BLaER1 (cell line): ENCODE results near the gene TLR6.
"Not testable (repeated sequence)": the region's sequence is repeated elsewhere in the genome, so short reads cannot be mapped to it uniquely, and the experiment has no call there.

Experiments
- H3K27ac ChIP-seq: shearing (Covaris generic); formaldehyde crosslinking; 2 replicates; pipeline ENCODE4 v1.8.1; 2022
- H3K27me3 ChIP-seq: shearing (Covaris generic); formaldehyde crosslinking; 2 replicates; pipeline ENCODE4 v1.8.1; 2022
- H3K36me3 ChIP-seq: shearing (Covaris generic); formaldehyde crosslinking; 2 replicates; pipeline ENCODE4 v1.8.1; 2022
- H3K4me1 ChIP-seq: shearing (Covaris generic); formaldehyde crosslinking; 2 replicates; pipeline ENCODE4 v1.8.1; 2022
- H3K4me2 ChIP-seq: shearing (Covaris generic); formaldehyde crosslinking; 2 replicates; pipeline ENCODE4 v1.8.1; 2022
- H3K4me3 ChIP-seq: shearing (Covaris generic); formaldehyde crosslinking; 2 replicates; pipeline ENCODE4 v1.8.1; 2022
- H3K9ac ChIP-seq: shearing (Covaris generic); formaldehyde crosslinking; 2 replicates; pipeline ENCODE4 v1.8.1; 2022
- H3K9me3 ChIP-seq: shearing (Covaris generic); formaldehyde crosslinking; 2 replicates; pipeline ENCODE4 v1.8.1; 2022
- H4K20me1 ChIP-seq: shearing (Covaris generic); formaldehyde crosslinking; 2 replicates; pipeline ENCODE4 v1.8.1; 2022
- Cebpa-rat ChIP-seq: shearing (Covaris generic); IDR thresholded peaks from 2 replicates; pipeline ENCODE4 v1.8.1; 2022

The TLR6 gene

DNA sequence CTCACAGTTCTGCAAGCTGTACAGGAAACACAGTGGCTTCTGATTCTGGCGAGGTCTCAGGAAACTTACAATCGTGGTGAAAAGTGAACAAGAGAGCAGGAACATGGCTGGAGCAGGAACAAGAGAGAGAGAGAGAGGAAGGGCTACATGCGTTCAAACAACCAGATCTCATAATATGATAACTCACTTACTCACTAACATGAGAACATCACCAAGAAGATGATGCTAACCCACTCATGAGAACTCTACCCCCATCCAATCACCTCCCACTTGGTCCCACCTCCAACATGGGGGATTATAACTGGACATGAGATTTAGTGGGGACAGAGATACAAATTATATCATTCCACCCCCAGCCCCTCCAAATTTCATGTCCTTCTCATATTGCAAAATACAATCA is 42.2 kb downstream of the TLR6 start:
- H3K27me3 ChIP-seq = no peaks in the 10 kb centered on the region
- no peaks in the 10 kb centered on the region for H3K36me3 ChIP-seq
- H3K9me3 ChIP-seq = peaks cover 22% of the 10 kb centered on the region
- H4K20me1 ChIP-seq = no peaks in the 10 kb centered on the region
- H3K4me1 ChIP-seq = peaks cover 13% of the 10 kb centered on the region; the same call in 1 of the 2 replicates
- TF ChIP-seq Cebpa-rat = no peak
- no peak overlapping the region for H3K27ac ChIP-seq
- no peak overlapping the region for H3K9ac ChIP-seq
- no peak overlapping the region for H3K4me2 ChIP-seq
- no peak overlapping the region for H3K4me3 ChIP-seq

DNA sequence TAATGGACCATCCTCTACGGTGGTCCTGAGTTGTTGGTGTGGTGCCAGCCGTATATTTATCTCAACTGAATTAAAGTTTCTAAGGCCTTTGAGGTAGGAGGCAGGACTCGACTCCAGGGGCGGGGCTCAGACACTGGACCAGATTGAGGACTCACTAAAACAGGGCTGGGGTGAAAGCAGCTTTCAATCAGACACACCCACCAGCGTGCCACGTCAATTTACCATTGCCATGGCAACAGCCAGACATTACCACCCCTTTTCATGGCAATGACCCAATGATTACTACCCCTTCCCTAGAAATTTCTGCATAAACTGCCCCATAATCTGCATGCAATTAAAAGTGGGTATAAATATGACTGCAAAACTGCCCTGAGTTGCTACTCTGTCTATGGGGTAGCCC is 45.3 kb downstream of the TLR6 start:
- TF ChIP-seq Cebpa-rat = no peak
- H3K36me3 ChIP-seq = no peaks in the 10 kb centered on the region
- no peaks in the 10 kb centered on the region for H3K27me3 ChIP-seq

DNA sequence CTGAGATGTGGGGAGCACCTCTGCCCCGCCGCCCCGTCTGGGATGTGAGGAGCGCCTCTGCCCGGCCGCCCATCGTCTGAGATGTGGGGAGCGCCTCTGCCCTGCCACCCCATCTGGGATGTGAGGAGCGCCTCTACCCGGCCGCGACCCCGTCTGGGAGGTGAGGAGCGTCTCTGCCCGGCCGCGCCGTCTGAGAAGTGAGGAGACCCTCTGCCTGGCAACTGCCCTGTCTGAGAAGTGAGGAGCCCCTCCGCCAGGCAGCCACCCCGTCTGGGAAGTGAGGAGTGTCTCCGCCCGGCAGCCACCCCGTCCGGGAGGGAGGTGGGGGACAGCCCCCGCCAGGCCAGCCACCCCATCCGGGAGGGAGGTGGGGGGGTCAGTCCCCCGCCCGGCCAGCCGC is 49.2 kb downstream of the TLR6 start:
- H3K27ac ChIP-seq, H3K36me3 ChIP-seq, H3K4me2 ChIP-seq, H3K9ac ChIP-seq, H4K20me1 ChIP-seq, H3K4me3 ChIP-seq, H3K27me3 ChIP-seq: not testable (repeated sequence)
- Histone ChIP-seq H3K9me3 (peaks cover 19% of the 10 kb centered on the region), H3K4me1 (peaks cover 32% of the 10 kb centered on the region)

More for the DNA sequence above, 45.3 kb downstream of the TLR6 start:
- Histone ChIP-seq H3K4me2 (no peak overlapping the region), H3K27ac (no peak overlapping the region), H3K4me3 (no peak overlapping the region), H3K4me1 (peaks cover 10% of the 10 kb centered on the region), H3K9ac (no peak overlapping the region), H4K20me1 (no peaks in the 10 kb centered on the region), H3K9me3 (peaks cover 30% of the 10 kb centered on the region)

DNA sequence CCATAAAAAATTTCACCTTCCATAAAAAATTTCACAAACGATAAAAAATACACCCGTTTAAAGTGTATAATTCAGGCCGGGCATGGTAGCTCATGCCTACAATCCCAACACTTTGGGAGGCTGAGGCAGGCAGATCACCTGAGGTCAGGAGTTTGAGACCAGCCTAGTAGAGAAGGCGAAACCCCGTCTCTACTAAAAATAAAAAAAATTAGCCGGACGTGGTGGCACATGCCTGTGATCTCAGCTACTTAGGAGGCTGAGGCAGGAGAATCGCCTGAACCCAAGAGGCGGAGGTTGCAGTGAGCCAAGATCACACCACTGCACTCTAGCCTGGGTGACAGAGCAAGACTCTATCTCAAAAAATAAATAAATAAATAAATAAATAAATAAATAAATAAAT is 50.4 kb downstream of the TLR6 start:
- not testable (repeated sequence) for H4K20me1 ChIP-seq, H3K27me3 ChIP-seq, H3K4me3 ChIP-seq
- peaks cover 20% of the 10 kb centered on the region for H3K36me3 ChIP-seq
- peak overlapping the region; percentile 89 for H3K4me2 ChIP-seq
- peaks cover 32% of the 10 kb centered on the region for H3K4me1 ChIP-seq
- peak overlapping the region; percentile 87 for H3K27ac ChIP-seq
- peak overlapping the region; percentile 59; the same call in 1 of the 2 replicates for H3K9ac ChIP-seq
- H3K9me3 ChIP-seq = peaks cover 31% of the 10 kb centered on the region

DNA sequence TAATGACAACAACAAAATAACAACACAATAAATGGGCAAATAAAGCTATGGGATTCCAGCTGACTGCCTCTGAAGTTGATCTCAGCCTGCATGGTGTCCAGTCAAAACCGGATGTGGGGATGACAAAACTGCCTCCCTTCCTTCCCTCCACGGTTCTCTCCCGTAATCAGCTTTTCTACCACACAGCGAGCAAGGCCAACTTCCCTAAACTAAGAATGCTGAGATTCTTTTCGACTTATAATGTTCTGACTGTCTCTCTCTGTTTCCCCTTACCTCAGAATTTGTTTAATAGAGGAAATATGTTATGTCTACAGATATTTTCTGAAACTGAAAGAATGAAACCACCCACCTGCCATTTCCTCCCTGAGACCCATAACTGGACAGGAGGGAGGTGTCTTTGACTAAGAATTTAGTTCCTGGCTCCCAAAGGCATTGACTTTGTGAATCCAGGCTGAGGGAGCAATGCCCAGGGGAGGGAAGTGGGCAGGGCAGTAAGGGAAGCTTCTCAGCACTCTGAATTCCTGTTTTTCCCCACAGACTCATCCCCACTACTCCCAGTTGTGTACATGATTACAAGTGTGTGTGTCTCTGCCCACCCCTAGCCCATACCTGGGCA is 51.0 kb downstream of the TLR6 start:
- peaks cover 32% of the 10 kb centered on the region for H3K4me1 ChIP-seq

DNA sequence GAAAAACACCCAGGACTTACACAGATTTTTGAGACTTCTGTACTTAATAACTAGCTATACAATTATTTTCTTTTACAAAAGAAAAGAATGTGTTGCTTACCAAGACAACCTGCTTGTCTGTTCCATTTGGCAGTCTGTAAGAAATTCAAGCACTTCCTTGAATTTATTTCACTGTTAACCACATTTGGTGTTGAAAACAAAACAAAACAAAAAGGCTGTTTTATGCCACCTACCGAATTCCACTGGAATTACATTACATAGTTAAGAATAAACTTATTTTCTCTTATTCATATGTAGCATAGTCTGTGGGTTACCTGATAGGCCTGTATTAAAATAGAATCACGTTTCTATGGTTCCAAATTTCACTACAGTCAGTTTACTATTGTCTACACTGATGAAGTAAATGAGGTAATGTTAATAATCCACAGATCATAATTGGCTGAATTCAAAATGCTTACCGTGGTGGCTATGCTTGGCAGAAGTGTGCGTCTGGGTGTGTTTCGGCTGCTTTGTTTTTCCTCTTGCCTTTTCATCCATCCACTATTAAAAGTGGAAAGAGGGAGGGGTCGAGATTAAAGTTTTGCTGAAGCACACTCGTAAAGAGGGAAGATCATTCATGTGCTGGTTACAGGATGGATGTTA is 51.8 kb downstream of the TLR6 start, which contains the start of gene TLR1:
Gene TLR1, minus strand, starts transcription at position 138 of the 642 bp plus-strand sequence. CDS start 5,960 bp downstream, outside the sequence.
- H3K9me3 ChIP-seq = peaks cover 46% of the 10 kb centered on the region
- TF ChIP-seq Cebpa-rat = no peak
- H3K9ac ChIP-seq = peak within 1 kb of the TSS; percentile 81
- H3K4me2 ChIP-seq = peak within 1 kb of the TSS; percentile 89
- peak within 1 kb of the TSS; percentile 63 for H3K4me3 ChIP-seq
- H3K36me3 ChIP-seq = peaks cover 35% of the 10 kb centered on the region
- H3K27ac ChIP-seq = peak within 1 kb of the TSS; percentile 87
- no peaks in the 10 kb centered on the region for H3K27me3 ChIP-seq
- H4K20me1 ChIP-seq = no peaks in the 10 kb centered on the region
- peaks cover 32% of the 10 kb centered on the region for H3K4me1 ChIP-seq

More for the DNA sequence above, 51.0 kb downstream of the TLR6 start:
- Histone ChIP-seq H3K27me3 (no peaks in the 10 kb centered on the region), H3K9me3 (peaks cover 37% of the 10 kb centered on the region), H4K20me1 (no peaks in the 10 kb centered on the region), H3K27ac (peak overlapping the region; percentile 87), H3K4me2 (peak overlapping the region; percentile 89), H3K9ac (peak overlapping the region; percentile 66), H3K4me3 (peak overlapping the region; percentile 63; the same call in 1 of the 2 replicates), H3K36me3 (peaks cover 26% of the 10 kb centered on the region)
- no peak for TF ChIP-seq Cebpa-rat

DNA sequence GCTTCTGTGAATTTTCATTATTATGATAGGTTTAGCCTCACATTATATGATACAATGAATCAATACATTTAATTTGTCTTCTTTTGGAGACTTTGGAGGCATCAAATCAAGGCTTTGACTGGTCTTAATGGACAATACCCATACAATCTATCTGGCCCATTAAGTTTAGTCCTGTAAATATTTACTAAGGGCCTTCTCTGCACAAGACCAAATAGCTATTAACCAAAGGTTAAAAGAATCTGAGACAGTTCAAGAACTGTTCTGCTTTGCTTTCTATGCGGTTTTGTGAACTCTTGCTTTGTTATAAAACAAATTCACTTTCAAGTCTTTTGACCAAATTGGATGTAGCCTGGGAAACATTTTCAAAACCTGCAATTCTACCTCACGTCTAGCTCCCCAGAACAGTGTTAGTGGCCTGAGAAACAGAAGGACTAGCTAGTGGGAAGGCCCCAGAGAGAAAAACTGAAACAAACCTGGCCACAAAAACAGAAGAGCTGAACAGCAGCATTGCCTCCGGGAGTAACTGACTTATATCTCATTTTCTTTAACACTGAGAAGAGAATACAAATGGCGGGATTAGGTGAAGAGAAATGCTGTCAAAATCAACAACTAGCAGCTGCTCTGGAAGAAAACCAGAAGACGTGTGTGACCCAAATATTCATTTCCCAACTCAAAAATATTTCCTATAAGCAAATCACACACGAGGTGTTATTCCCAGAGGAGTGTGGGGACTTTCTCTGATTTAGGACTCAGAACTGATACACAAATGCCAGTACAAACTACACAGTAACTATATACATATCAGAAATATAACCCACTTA is 52.6 kb downstream of the TLR6 start:
- Histone ChIP-seq H3K36me3 (peaks cover 42% of the 10 kb centered on the region), H3K9me3 (peaks cover 53% of the 10 kb centered on the region), H3K27me3 (no peaks in the 10 kb centered on the region), H3K9ac (peak overlapping the region; percentile 81), H4K20me1 (no peaks in the 10 kb centered on the region), H3K4me2 (peak overlapping the region; percentile 89), H3K27ac (peak overlapping the region; percentile 87), H3K4me3 (peak overlapping the region; percentile 63), H3K4me1 (peaks cover 32% of the 10 kb centered on the region)
- TF ChIP-seq Cebpa-rat = no peak

DNA sequence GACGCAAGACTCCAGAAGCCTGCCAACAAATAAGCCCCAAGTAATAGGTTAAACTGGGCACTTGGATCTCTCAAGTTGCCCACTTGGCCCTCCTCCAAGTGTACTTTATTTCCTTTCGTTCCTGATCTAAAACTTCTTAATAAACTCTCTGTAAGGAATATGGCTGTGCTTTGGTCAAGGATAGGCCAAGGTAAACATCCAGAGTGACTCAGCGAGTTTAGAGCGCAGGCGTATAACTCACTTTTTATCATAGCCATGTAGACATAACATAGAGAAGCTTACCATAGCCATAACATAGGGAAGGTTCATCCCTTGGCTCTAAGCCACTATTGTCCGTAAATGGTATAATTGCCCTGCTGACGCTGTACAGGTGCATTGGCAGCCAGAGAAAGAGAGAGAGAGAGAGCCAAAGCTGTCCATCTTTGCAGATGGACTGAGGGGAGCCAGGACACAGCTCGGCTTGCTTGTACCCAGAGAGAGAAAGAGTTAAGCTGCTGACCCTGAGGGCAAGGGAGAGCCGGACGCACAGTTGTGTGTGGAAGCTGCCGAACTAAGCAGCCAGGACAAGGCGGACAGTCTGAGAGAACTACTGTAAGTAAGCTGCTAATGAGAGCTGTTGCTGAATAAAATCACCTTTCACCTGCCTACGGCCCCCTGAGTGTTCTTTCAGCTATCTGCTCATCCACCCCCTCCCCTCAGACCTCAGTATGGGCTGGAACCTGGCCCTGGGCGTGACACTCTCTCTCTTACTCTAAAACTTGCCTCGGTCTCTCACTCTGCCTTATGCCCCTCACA is 53.9 kb downstream of the TLR6 start:
- H3K27ac ChIP-seq = no peak overlapping the region
- no peaks in the 10 kb centered on the region for H3K27me3 ChIP-seq
- no peaks in the 10 kb centered on the region for H4K20me1 ChIP-seq
- no peak overlapping the region for H3K9ac ChIP-seq
- TF ChIP-seq Cebpa-rat = no peak
- peaks cover 32% of the 10 kb centered on the region for H3K4me1 ChIP-seq
- H3K9me3 ChIP-seq = peaks cover 61% of the 10 kb centered on the region
- H3K4me2 ChIP-seq = no peak overlapping the region; the same call in 1 of the 2 replicates
- peaks cover 55% of the 10 kb centered on the region for H3K36me3 ChIP-seq
- H3K4me3 ChIP-seq = peak overlapping the region; percentile 22; the same call in 1 of the 2 replicates

DNA sequence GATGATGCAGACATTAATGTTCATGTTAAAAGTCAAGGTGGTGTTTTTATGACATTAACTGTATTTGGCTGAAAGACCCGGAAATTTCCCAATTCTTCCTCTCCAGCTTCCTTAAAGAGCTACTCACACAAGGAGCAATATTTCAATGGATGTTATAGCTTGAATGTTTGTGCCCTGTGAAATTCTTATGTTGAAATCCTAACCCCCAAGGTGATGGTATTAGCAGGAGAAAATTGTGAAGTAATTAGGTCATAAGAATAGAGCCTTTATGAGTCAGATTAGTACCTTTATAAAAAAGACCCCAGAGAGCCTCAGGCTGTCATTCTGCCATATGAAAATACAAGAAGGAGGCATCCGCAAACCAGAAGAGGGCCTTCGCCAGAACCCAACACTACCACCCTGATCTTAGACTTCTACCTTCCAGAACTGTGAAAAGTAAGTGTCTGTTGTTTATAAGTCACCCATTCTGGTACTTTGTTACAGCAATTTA is 55.6 kb downstream of the TLR6 start:
- peaks cover 28% of the 10 kb centered on the region for H3K4me1 ChIP-seq

More for the DNA sequence above, 55.6 kb downstream of the TLR6 start:
- Histone ChIP-seq H3K4me3 (no peak overlapping the region), H3K9me3 (peaks cover 74% of the 10 kb centered on the region), H3K4me2 (no peak overlapping the region), H3K9ac (no peak overlapping the region), H4K20me1 (no peaks in the 10 kb centered on the region), H3K27me3 (no peaks in the 10 kb centered on the region), H3K27ac (no peak overlapping the region), H3K36me3 (peaks cover 73% of the 10 kb centered on the region)
- TF ChIP-seq Cebpa-rat = no peak
